SK-MEL-5 (cell line): ENCODE measurements around the gene TMEM214. TPM values are rescaled to one million over a fixed set of nuclear protein-coding genes. Genes with fewer than 3 reads are reported as not detected.

Source experiments
- DNase-seq: peaks from one replicate; pipeline ENCODE4 v3.0.0-alpha.2; 2016; ENCODE audit warnings: low read depth, low spot score
- in situ Hi-C: cut with HindIII; loops from 2 replicates; pipeline ENCODE4 v1.10.0; 2016; ENCODE audit warnings: low sequenced_read_pairs, high pct_unique_total_duplicates, low pct_unique_long_range_greater_than_20kb
- total RNA-seq: library from RNA; depleted of rRNA; stranded (reverse); fragments of >200 nt; shearing (Covaris generic); gene quantifications from 2 replicates; pipeline ENCODE4 v1.2.3, GENCODE V29; 2014

The TMEM214 gene
- total RNA-seq, 1 experiment from 2014 or later, result 76.8 TPM

- in situ Hi-C loops, result no loop called here
- no peak for DNase-seq
Measured at GRCh38 chr2:27007416-27008374, 25.1 kb upstream of the TMEM214 start.

DNA sequence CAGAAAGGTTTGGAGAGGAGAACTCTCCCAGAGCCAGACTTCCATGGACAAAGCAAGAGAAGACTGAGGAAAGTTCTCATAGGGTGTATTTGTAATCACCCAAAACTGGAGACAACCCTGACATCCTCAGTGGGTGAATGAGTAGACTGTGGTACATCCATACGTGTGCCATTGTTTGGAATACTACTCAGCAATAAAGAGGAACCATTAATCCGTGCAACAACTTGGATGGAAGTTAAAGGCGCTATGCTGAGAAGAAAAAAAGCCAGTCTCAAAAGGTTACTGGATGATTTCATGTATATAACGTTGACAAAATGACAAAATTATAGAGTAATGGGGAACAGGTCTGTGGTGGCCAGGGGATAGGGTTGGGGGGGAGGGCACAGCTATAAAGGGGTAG is 24.1 kb upstream of the TMEM214 start:
- in situ Hi-C loops, result no loop called here
- no peak for DNase-seq

DNA sequence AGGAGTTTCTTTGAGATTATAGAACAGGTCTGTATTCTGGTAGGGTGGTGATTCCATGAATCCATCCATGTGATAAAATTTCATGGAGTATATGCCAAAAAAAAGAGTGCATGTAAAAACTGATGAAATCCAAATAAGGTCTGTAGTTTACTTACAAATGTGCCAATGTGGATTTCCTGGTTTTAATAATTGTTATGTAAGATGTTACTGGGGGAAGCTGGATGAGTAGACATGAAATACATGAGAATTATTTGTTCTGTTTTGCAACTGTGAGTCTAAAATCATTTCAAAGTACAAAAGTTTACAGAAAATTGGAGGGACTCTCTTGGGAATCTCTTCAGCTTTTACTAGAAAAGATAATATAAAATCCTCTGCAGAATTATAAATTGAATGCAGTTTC is 23.7 kb upstream of the TMEM214 start:
- in situ Hi-C loops, result no loop called here
- no peak for DNase-seq

DNA sequence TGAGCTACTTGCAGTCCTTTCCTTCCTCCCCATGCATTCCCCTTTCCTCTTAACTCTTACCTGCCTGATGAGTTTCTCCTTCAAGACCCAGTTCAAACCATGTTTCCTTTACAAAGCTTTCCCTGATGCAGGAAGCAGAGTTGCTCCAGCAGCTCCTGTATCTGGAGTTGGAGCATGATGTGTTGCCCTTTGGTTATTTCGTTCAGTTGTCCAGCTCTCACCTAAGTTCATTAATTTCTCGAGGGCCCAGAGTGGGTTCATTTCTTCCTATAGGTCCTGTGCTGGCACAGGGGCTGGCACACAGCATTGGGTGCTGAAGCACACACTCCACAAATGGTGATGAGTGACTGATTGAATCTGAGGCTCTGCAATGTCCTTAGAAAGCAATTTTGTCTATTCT is 23.0 kb upstream of the TMEM214 start:
- in situ Hi-C loops, result no loop called here

GRCh38 chr2:27010139-27010538 is 22.6 kb upstream of the TMEM214 start:
- in situ Hi-C loops, result no loop called here
- no peak for DNase-seq

More for the DNA sequence above, 23.0 kb upstream of the TMEM214 start:
- no peak for DNase-seq

DNA sequence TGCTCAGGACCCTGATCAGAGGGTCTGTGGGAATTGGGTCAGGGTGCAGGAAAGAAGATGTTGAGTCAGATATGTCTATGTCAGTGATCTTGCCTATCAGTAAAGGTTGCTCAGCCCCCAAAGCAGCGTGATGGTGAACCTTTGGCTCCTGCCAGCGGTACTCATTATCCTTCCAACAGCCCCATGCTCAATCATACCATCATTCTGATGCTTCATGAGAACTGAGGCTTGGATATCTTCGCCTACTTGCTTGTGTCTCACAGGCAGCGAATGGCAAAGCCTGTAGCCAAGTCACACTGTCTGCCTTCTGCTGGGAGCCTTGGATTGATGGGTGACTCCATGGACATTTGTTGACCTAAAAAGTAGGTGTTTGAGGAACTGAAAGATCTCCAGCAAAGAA is 19.0 kb upstream of the TMEM214 start:
- in situ Hi-C loops, result no loop called here
- no peak for DNase-seq

DNA sequence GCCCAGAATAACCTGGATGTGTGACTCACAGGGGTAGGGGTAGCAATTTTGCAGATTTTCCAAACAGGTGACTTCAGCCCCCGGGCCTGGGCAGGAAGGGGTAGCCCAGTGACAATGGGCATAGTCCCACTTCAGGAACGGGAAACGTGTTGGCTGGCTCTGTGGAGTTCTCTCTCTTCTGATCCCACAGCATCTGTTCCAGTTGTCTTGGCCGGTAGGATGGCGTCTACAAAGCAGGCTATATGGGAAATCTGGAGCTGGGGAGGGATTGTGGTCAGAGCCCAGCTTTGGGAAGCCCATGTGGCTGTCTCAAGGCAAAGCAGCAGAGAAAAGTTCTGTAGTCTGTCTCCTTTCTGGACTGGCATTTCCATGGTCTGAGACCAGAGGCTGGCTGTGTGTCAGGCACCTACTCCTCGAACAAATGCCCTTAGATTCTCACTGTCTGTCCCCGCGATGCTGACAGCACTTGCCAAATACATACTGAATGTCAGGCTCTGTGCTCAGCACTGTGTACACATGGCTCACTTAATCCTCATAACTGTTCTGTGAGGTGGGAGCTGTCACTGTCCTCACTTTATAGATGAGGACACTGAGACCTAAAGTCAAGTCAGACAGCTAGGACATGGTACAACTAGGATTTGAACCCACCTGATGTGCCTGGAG is 17.9 kb upstream of the TMEM214 start:
- DNase-seq, result no peak
- in situ Hi-C loops, result no loop called here

GRCh38 chr2:27016801-27017325 is 15.9 kb upstream of the TMEM214 start:
- in situ Hi-C loops, result no loop called here
- DNase-seq, result peak; percentile 83

DNA sequence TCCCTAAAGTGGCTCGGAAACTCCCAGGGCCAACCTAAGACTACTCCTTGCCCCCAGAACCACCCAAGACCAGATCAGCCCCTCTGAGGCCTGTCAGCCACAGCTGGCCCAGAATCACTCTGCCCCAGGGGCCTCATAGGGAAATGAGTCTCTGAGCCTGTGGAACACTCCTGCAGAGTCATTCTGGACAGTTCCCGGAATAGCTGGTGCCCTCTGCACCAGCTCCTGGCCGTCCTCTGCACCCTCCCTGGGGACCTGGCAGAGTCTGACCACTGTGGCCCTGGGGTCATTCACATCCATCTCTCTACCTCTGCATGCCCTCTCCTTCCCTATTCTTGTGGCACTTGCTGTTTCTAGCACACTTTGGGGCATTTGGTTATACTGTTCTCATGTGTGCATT is 14.6 kb upstream of the TMEM214 start:
- no peak for DNase-seq
- in situ Hi-C loops, result no loop called here

DNA sequence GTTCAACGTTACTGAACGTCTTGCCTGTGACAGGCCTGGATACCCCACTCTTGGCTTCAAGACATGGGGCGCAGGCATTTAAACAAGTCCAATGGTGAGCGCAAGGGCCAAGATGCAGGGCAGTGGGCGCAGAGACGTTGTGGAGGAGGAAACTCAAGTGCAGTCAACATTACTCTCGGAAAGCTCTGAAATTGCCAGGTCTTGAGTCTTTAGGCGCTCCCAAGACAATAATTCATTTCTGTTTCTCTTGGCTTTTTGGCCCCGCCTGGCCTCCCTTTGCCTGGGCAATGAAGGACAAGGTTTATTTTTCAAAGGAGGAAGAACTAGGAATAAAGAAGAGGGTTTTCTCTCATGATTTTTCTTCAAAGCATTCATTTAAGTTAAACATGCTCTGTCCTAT is 13.3 kb upstream of the TMEM214 start:
- no peak for DNase-seq
- in situ Hi-C loops, result no loop called here

DNA sequence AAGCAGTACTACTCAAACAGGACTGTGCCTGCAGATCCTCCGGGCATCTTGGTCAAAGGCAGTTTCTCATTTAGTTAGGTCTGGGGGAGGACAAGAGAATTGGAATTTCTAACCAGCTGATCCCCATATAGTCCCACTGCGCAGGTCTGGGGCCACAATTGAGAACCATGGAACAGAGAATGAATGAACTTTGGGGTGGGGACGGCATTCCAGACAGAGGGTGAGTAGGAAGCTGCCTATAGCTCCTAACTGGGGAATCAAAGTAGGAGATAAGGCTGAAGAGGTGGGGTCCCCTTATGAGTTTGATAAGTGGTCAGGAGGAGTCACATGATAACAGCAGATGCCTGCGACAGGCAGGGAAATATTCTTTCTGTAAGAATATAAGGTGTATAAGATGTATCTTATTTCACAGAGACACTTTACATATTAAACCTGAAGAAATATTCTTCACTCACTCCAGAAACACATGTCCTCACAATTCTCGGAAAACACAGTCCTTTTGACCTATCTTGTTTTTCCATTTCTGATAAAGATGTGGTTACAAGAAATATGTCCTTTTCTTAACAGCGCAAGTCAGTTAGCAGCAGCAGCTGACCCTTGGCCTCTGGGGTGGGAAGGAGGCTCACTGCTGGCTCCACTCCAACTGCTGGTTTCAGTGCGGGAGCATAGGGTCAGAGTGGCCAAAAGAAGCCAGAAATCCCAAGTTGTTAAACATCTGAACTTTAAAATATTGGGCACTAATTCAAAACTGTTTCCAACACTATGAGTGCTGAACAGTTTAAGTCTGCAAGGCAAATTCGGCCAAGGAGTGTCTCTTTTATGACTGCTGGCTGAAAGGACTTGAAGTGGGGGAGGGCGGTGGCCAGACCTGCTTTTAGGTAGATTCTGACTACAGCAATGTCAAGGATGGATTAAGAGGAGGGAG is 12.6 kb upstream of the TMEM214 start:
- no peak for DNase-seq
- in situ Hi-C loops, result no loop called here

GRCh38 chr2:27021253-27022049 is 11.3 kb upstream of the TMEM214 start:
- DNase-seq, result no peak
- in situ Hi-C loops, result no loop called here

GRCh38 chr2:27023740-27024139 is 9.0 kb upstream of the TMEM214 start:
- no peak for DNase-seq
- in situ Hi-C loops, result no loop called here

- peak; percentile 79 for DNase-seq
Measured at GRCh38 chr2:27024188-27024587, 8.6 kb upstream of the TMEM214 start.

DNA sequence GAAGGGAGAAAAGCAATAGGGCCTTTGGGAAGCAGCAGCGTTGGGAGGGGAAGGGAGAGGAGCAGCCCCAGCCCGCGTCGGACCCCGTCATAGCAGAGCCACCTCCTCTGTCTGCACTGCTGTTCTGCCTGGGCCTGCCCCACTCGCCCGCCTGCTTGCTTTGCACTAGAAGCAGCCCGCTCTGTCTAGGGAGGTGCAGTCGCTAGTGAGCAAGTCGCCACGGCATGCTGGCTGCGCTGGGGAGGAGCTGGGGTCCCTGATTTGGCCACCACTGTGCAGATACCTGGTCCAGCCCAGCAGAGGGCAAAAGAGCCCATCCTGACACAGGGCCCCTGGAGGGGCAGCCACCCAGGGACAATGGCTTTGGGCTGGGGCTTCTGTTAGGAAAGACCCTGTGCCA is 8.0 kb upstream of the TMEM214 start:
- in situ Hi-C loops, result no loop called here
- DNase-seq, result no peak

More at GRCh38 chr2:27024188-27024587, 8.6 kb upstream of the TMEM214 start:
- in situ Hi-C loops, result no loop called here

- no peak for DNase-seq
- in situ Hi-C loops, result no loop called here
Measured at GRCh38 chr2:27025281-27025800, 7.4 kb upstream of the TMEM214 start.
